Naive B cell (primary cell): ENCODE results near the gene A4GALT. TPM values are rescaled to one million over a fixed set of nuclear protein-coding genes. Genes with fewer than 3 reads are reported as not detected.

Source experiments
- ATAC-seq, 2 donors: fragments of 150-1000 bp; cut with Tn5 transposase; 2 replicates each; pipeline ENCODE4 v1.10.0; 2021; ENCODE audit warnings: low read depth in 2 of 2, mild to moderate bottlenecking in 2 of 2, moderate library complexity in 2 of 2
- DNase-seq: peaks from one replicate; pipeline ENCODE4 v3.0.0; 2022
- H3K27ac Mint-ChIP-seq, 6 donors: one replicate each; pipeline ENCODE4 v1.8.0; 2020 to 2022; ENCODE audit warnings: mild to moderate bottlenecking in 6 of 6, mixed read lengths in 6 of 6, moderate library complexity in 5 of 6, inconsistent platforms in 2 of 6
- H3K27me3 Mint-ChIP-seq, 3 donors: one replicate each; pipeline ENCODE4 v1.8.0; 2021 to 2022; ENCODE audit warnings: mixed read lengths in 3 of 3, mild to moderate bottlenecking in 1 of 3
- H3K36me3 Mint-ChIP-seq, 2 donors: one replicate each; pipeline ENCODE4 v1.8.0; 2020 to 2022; ENCODE audit warnings: mixed read lengths in 2 of 2, inconsistent platforms in 1 of 2, mild to moderate bottlenecking in 1 of 2
- H3K4me1 Mint-ChIP-seq, 3 donors: one replicate each; pipeline ENCODE4 v1.8.0; 2020 to 2022; ENCODE audit warnings: mixed read lengths in 3 of 3, inconsistent platforms in 1 of 3, mild to moderate bottlenecking in 1 of 3, moderate library complexity in 1 of 3
- H3K4me3 Mint-ChIP-seq, 8 donors: one replicate each; pipeline ENCODE4 v1.8.0; 2020 to 2022; ENCODE audit warnings: mild to moderate bottlenecking in 8 of 8, mixed read lengths in 8 of 8, moderate library complexity in 8 of 8, inconsistent platforms in 2 of 8
- H3K9me3 Mint-ChIP-seq, 7 donors: one replicate each; pipeline ENCODE4 v1.8.0; 2020 to 2022; ENCODE audit warnings: mixed read lengths in 7 of 7, mild to moderate bottlenecking in 5 of 7, inconsistent platforms in 2 of 7, moderate library complexity in 1 of 7
- polyA plus RNA-seq, 6 donors: library from polyadenylated mRNA; unstranded; fragments of 300-500 nt; fragmentation: Illumina TruSeq; gene quantifications; one replicate each; pipeline ENCODE4 v1.2.3, GENCODE V29; 2021; ENCODE audit warnings: low read depth in 6 of 6

The A4GALT gene
- polyA plus RNA-seq, 6 donors from 2014 or later, result 0.73 TPM; not detected in 5

DNA sequence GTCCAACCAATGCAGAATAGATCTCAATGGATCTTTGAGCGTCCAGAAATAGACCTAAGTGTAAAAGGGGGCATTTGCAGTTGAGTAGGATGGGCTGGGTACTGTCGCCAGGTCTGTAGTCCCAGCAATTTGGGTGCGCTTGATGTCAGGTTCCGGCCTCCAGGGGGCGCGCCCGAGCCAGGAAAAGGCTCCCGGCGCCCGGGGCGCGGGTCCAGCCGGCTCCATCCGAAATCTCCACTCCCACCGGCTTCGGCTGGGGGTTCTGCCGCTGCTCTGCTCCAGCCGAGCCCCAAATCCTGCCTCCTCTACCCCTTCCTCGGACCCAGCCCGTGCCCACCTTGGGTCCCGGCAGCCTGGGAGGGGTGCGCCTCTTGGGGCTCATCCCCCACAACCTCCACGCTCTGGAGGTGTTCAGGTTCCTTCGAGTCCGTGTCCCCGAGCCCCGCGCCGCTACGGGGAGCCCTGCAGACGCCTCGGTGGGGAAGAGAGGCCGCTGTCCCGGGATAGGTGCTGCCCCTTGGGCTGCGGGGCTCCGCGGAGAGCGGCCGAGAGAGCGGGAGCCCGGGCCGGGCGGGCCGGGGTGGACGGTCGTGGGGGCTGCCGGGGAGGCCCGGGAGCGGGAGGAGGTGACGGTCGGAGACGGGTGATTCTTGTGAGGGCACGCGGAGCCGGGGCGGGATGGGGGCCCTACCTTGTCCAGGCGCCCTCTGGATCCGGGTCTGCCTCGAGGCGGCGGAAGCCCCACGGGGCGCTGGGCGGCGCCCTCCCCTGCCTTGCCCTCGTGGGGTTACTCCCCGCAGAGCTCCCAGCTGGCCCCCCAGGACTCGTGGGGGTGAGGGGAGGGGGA is 58.5 kb downstream of the A4GALT start:
- H3K36me3 Mint-ChIP-seq, result no peaks in the 10 kb centered on the region

GRCh38 chr22:42656578-42656977 is 64.1 kb downstream of the A4GALT start:
- no peaks in the 10 kb centered on the region for H3K9me3 Mint-ChIP-seq
- no peak for ATAC-seq

More for the DNA sequence above, 58.5 kb downstream of the A4GALT start:
- ATAC-seq (peak; percentile 63 to 73), DNase-seq (peak; percentile 82)
- Mint-ChIP-seq H3K4me3 (peak overlapping the region; percentile 53 to 90 (median 74)), H3K27me3 (peaks cover 0 to 12% (median 0%) of the 10 kb centered on the region in 3 donors), H3K4me1 (peaks cover 18 to 38% (median 24%) of the 10 kb centered on the region in 3 donors), H3K9me3 (no peaks in the 10 kb centered on the region), H3K27ac (peak overlapping the region in 2 of 6 donors; percentile 42 to 49)

DNA sequence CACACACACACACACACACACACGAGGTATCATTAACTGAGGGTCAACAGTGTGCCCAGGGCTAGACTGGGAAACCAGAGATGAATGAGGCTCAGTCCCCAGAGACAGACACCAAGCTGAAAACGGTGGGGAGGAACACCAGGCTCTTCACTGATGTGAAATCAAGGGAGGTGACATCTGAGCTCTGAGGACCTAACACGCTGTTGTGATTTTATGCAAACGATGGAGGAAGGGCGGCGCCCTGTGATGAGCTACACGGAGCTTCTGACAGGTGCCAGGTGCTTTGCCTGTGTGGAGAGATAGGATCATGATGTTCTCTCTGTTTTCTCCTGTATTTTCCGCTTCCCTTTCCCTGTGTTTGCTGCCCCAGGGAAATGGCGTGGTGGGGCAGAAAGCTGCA is 65.0 kb downstream of the A4GALT start:
- Mint-ChIP-seq H3K4me1 (peaks cover 29 to 42% (median 39%) of the 10 kb centered on the region in 3 donors), H3K27me3 (peaks cover 0 to 5% (median 0%) of the 10 kb centered on the region in 3 donors), H3K4me3 (peak overlapping the region; percentile 56 to 94 (median 79)), H3K9me3 (no peaks in the 10 kb centered on the region), H3K36me3 (no peaks in the 10 kb centered on the region), H3K27ac (peak overlapping the region; percentile 93 to 99 (median 98))
- DNase-seq (peak; percentile 84), ATAC-seq (peak; percentile 97 to 98)

More at GRCh38 chr22:42656578-42656977, 64.1 kb downstream of the A4GALT start:
- peak overlapping the region in 5 of 6 donors; percentile 93 to 99 (median 98) for H3K27ac Mint-ChIP-seq
- no peak for DNase-seq
- peaks cover 29 to 42% (median 39%) of the 10 kb centered on the region in 3 donors for H3K4me1 Mint-ChIP-seq
- peaks cover 0 to 5% (median 0%) of the 10 kb centered on the region in 3 donors for H3K27me3 Mint-ChIP-seq
- peak overlapping the region in 3 of 8 donors; percentile 62 to 94 (median 91) for H3K4me3 Mint-ChIP-seq
- no peaks in the 10 kb centered on the region for H3K36me3 Mint-ChIP-seq

- Mint-ChIP-seq H3K27ac (peak overlapping the region in 4 of 6 donors; percentile 37 to 95 (median 76)), H3K36me3 (no peaks in the 10 kb centered on the region), H3K27me3 (peaks cover 0 to 5% (median 0%) of the 10 kb centered on the region in 3 donors), H3K4me1 (peaks cover 29 to 45% (median 39%) of the 10 kb centered on the region in 3 donors), H3K4me3 (peak overlapping the region in 5 of 8 donors; percentile 30 to 74 (median 47)), H3K9me3 (no peaks in the 10 kb centered on the region)
- DNase-seq, result no peak
- no peak for ATAC-seq
These were observed 66.1 kb downstream of the A4GALT start for GRCh38 chr22:42654436-42655073.

- Mint-ChIP-seq H3K27me3 (peaks cover 0 to 5% (median 0%) of the 10 kb centered on the region in 3 donors), H3K4me1 (peaks cover 29 to 45% (median 39%) of the 10 kb centered on the region in 3 donors), H3K9me3 (no peaks in the 10 kb centered on the region), H3K27ac (peak overlapping the region in 3 of 6 donors; percentile 71 to 93 (median 78)), H3K4me3 (peak overlapping the region in 2 of 8 donors; percentile 3 to 74), H3K36me3 (no peaks in the 10 kb centered on the region)
- ATAC-seq (no peak), DNase-seq (no peak)
These were observed 66.7 kb downstream of the A4GALT start for GRCh38 chr22:42653999-42654398.

DNA sequence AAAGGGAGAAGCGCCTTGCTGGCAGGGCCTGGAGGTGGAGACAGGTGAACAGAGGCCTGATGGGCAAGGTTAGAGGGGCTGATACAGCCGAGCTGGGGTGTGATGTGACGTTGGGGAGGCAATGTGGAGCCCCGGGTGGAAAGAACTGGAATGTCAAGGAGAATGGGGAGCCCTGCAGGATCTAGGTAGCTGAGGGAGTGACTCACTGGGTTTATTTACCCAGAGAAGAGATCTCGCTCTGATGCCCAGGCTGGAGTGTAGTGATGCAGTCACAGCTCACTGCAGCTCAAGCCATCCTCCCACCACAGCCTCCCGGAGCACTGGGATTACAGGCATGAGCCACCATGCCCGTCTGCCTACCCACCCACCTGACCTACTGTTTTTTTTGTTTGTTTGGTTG is 69.5 kb downstream of the A4GALT start:
- no peaks in the 10 kb centered on the region for H3K27me3 Mint-ChIP-seq
- H3K9me3 Mint-ChIP-seq, result peaks cover 0 to 2% (median 0%) of the 10 kb centered on the region in 7 donors
- H3K27ac Mint-ChIP-seq, result peak overlapping the region in 2 of 6 donors; percentile 79 to 88
- DNase-seq (no peak), ATAC-seq (no peak)
- no peaks in the 10 kb centered on the region for H3K36me3 Mint-ChIP-seq
- peak overlapping the region in 5 of 8 donors; percentile 12 to 93 (median 63) for H3K4me3 Mint-ChIP-seq
- peaks cover 28 to 54% (median 50%) of the 10 kb centered on the region in 3 donors for H3K4me1 Mint-ChIP-seq

DNA sequence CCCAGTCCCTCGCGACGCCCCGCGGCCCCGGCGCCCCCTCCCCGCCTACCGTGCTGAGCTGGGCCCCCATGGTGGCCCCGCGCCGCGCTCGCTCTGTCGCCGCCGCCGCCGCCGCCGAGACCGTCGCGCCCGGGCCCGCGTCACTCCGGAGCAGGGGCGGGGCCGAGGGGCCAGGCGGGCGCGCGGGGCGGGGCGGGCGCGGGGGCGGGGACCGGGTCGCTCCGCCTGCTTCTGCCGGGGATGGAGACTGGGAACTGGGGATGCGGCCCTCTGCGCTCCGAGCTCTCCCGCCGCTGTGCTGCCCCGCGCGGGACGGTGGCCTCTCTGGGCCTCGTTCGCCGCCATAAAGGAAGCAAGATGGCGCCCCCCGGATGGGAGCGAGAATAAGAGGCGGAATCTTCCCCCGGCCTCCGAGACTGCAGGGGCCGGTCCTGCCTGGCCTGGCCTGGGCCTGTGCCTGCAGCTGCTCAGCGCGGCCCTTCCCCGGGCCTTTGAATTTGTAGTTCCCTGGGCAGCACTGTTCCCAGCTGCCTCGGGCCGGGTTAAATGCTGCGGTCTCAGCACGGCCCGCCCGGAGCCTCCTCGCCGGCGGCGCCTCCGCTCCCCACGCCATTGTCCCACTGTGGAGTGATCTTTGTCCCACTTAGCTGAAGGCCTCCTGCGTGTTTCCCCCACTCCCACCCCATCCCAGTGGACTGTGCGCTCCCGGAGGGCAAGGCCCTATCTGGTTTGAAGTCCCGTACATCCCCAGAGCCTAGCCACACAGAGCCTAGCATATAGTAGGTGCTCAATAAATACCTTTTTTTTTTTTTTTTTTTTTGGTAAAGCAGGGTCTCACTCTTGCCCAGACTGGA is 71.2 kb downstream of the A4GALT start, which contains the start of gene CYB5R3:
Gene CYB5R3 (minus strand): TSS at position 147 of the 854 bp plus-strand sequence. CDS start 77 bp downstream, at position 70.
- H3K27me3 Mint-ChIP-seq, result no peaks in the 10 kb centered on the region
- H3K27ac Mint-ChIP-seq, result peak within 1 kb of the TSS; percentile 85 to 100 (median 98)
- no peaks in the 10 kb centered on the region for H3K36me3 Mint-ChIP-seq
- peak; percentile 69 for DNase-seq
- ATAC-seq, result peak; percentile 75
- H3K4me3 Mint-ChIP-seq, result peak within 1 kb of the TSS; percentile 78 to 99 (median 97)
- H3K9me3 Mint-ChIP-seq, result peaks cover 0 to 2% (median 0%) of the 10 kb centered on the region in 7 donors
- peaks cover 31 to 56% (median 50%) of the 10 kb centered on the region in 3 donors for H3K4me1 Mint-ChIP-seq

DNA sequence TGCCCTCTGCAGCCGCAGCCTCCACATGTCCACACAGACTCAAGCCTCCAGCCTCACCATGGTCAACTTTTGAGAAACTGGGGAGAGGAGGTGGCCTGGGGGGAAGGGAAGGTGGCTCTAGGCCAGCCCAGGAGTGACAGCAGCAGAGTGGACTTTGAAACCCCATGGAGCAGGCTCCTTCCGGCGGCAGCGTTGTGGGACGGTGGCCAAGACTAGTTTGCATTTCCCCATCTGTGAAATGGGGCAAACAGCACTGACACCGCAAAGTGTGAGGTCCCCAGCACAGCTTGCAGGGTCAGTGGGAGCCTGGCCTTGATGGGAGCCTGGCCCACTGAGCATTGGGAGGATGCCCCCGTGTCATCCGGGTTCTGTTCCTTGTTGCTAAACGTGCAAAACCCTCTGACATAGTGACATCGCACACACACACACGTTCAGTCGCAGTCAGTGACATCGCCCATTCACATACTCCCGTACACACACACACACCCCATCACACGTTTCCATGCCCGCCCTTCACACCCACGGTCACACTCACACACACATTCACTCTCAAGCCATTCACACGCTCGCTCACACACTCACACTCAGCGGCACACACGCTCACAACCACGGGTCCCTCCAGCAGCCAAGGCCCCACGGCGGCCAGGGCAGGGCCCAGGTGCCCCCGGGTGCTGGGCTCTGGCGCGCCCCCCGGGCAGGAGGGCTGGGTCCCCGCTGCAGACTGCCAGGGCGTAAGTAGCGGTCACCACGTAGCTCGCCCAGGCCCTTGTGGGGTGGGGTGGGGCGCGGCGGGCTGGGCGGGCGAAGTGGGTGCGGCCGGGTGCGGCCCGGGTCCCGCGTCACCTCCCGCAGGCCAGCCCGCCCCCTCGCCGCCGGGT is 72.1 kb downstream of the A4GALT start:
- Mint-ChIP-seq H3K9me3 (peaks cover 0 to 2% (median 0%) of the 10 kb centered on the region in 7 donors), H3K27ac (peak overlapping the region; percentile 85 to 100 (median 98)), H3K4me1 (peaks cover 30 to 54% (median 53%) of the 10 kb centered on the region in 3 donors), H3K27me3 (no peaks in the 10 kb centered on the region), H3K36me3 (no peaks in the 10 kb centered on the region), H3K4me3 (peak overlapping the region; percentile 78 to 99 (median 97))
- ATAC-seq (peak; percentile 57 to 58), DNase-seq (no peak)

GRCh38 chr22:42648017-42648367 is 72.7 kb downstream of the A4GALT start:
- DNase-seq (no peak), ATAC-seq (no peak)
- peak overlapping the region in 5 of 6 donors; percentile 85 to 100 (median 98) for H3K27ac Mint-ChIP-seq
- peaks cover 32 to 57% (median 55%) of the 10 kb centered on the region in 3 donors for H3K4me1 Mint-ChIP-seq
- no peaks in the 10 kb centered on the region for H3K36me3 Mint-ChIP-seq
- no peaks in the 10 kb centered on the region for H3K27me3 Mint-ChIP-seq
- H3K4me3 Mint-ChIP-seq, result peak overlapping the region; percentile 78 to 99 (median 97)
- peaks cover 0 to 2% (median 0%) of the 10 kb centered on the region in 7 donors for H3K9me3 Mint-ChIP-seq

- peaks cover 0 to 2% (median 0%) of the 10 kb centered on the region in 7 donors for H3K9me3 Mint-ChIP-seq
- H3K27ac Mint-ChIP-seq, result peak overlapping the region in 4 of 6 donors; percentile 60 to 89 (median 72)
- no peak for DNase-seq
- H3K4me1 Mint-ChIP-seq, result peaks cover 36 to 66% (median 62%) of the 10 kb centered on the region in 3 donors
- no peaks in the 10 kb centered on the region for H3K27me3 Mint-ChIP-seq
- no peak for ATAC-seq
- peak overlapping the region; percentile 29 to 98 (median 92) for H3K4me3 Mint-ChIP-seq
- H3K36me3 Mint-ChIP-seq, result no peaks in the 10 kb centered on the region
These were observed 73.8 kb downstream of the A4GALT start for GRCh38 chr22:42646569-42647525.
